Measurements from ENCODE around the gene LRRC52.

- TF ChIP-seq CTCF (IDR thresholded peaks at IDR 0.05) (no peak), POLR2A (IDR thresholded peaks at IDR 0.05) (no peak)
These were observed 33.9 kb downstream of the LRRC52 start for GRCh38 chr1:165577707-165578106.

Measured in body of pancreas (tissue), 4 donors.